Measurements from ENCODE around the gene TPD52L2.
A peak's percentile ranks its signal among the peaks of the same experiment; 100 is the strongest.

TPD52L2 gene

GRCh38 chr20:63856098-63856511, 9.0 kb upstream of the TPD52L2 start:
- TF ChIP-seq CTCF (IDR thresholded peaks at IDR 0.05; ENCODE audit: low read depth, low read length) = no peak
- TF ChIP-seq MYC (IDR thresholded peaks at IDR 0.05; ENCODE audit: low read depth, low read length) = no peak
- no peak for TF ChIP-seq MAX (IDR thresholded peaks at IDR 0.05; ENCODE audit: low read depth, low read length)
- no peak for TF ChIP-seq POLR2A (IDR thresholded peaks at IDR 0.05; ENCODE audit: extremely low read depth, insufficient read length)
- H3K4me3 ChIP-seq (ENCODE audit: low read depth, low read length) = no peak overlapping the region

GRCh38 chr20:63857764-63858392, 7.2 kb upstream of the TPD52L2 start:
- peak; percentile 25 for DNase-seq (ENCODE audit: low read depth)
- H3K4me3 ChIP-seq (ENCODE audit: low read depth, low read length) = no peak overlapping the region
- TF ChIP-seq MYC (IDR thresholded peaks at IDR 0.05; ENCODE audit: low read depth, low read length) = no peak
- TF ChIP-seq CTCF (IDR thresholded peaks at IDR 0.05; ENCODE audit: low read depth, low read length) = no peak
- no peak for TF ChIP-seq MAX (IDR thresholded peaks at IDR 0.05; ENCODE audit: low read depth, low read length)

More at GRCh38 chr20:63856098-63856511, 9.0 kb upstream of the TPD52L2 start:
- DNase-seq (ENCODE audit: low read depth) = no peak

GRCh38 chr20:63858393-63859165, 6.5 kb upstream of the TPD52L2 start:
- TF ChIP-seq MAX (IDR thresholded peaks at IDR 0.05; ENCODE audit: low read depth, low read length) = peak; percentile 72
- no peak for TF ChIP-seq CTCF (IDR thresholded peaks at IDR 0.05; ENCODE audit: low read depth, low read length)
- TF ChIP-seq MYC (IDR thresholded peaks at IDR 0.05; ENCODE audit: low read depth, low read length) = peak; percentile 64
- no peak for TF ChIP-seq POLR2A (IDR thresholded peaks at IDR 0.05; ENCODE audit: extremely low read depth, insufficient read length)
- H3K4me3 ChIP-seq (ENCODE audit: low read depth, low read length) = no peak overlapping the region
- DNase-seq (ENCODE audit: low read depth) = peak; percentile 88

GRCh38 chr20:63859166-63859699, 5.8 kb upstream of the TPD52L2 start:
- H3K4me3 ChIP-seq (ENCODE audit: low read depth, low read length) = no peak overlapping the region
- TF ChIP-seq CTCF (IDR thresholded peaks at IDR 0.05; ENCODE audit: low read depth, low read length) (no peak), MYC (IDR thresholded peaks at IDR 0.05; ENCODE audit: low read depth, low read length) (no peak), MAX (IDR thresholded peaks at IDR 0.05; ENCODE audit: low read depth, low read length) (no peak), POLR2A (IDR thresholded peaks at IDR 0.05; ENCODE audit: extremely low read depth, insufficient read length) (no peak)
- DNase-seq (ENCODE audit: low read depth) = no peak

- DNase-seq (ENCODE audit: low read depth) = peak; percentile 68
These were observed 4.6 kb upstream of the TPD52L2 start for GRCh38 chr20:63860325-63861051.

More at GRCh38 chr20:63860325-63861051, 4.6 kb upstream of the TPD52L2 start:
- H3K4me3 ChIP-seq (ENCODE audit: low read depth, low read length) = no peak overlapping the region
- TF ChIP-seq POLR2A (IDR thresholded peaks at IDR 0.05; ENCODE audit: extremely low read depth, insufficient read length) (no peak), CTCF (IDR thresholded peaks at IDR 0.05; ENCODE audit: low read depth, low read length) (no peak), MYC (IDR thresholded peaks at IDR 0.05; ENCODE audit: low read depth, low read length) (no peak), MAX (IDR thresholded peaks at IDR 0.05; ENCODE audit: low read depth, low read length) (no peak)
